Measurements from ENCODE around the gene DYSF.

The DYSF gene

DNA sequence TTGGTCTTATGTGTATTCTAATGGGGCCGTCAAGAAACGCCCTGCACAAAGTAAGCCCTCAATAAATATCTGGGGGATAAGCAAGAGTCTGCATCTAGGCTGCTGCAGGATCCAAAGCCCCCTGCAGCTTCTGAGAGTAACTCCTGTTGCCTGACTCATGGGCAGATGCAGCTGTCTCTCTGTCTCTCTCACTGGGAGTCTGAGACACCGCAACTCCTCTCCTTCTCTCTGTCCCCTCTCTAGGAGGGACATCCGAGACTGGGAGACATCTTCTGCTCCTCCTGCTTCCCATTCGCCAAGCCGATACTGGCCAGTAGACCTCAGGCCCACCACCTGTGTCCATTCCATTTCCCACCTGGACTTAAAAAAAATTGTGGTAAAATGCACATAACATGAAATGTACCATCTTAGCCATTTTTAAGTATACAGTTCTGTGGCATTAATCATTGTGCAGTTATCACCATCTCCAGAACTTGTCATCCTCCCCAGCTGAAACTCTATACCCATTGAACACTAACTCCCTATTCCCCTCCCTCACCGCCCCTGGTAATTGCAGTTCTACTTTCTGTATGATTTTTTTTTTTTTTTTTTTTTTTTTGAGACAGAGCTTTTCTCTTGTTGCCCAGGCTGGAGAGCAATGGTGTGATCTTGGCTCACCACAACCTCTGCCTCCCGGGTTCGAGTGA lies 20.1 kb downstream of the DYSF start:
- H3K4me1 ChIP-seq (ENCODE audit: control insufficient read depth, insufficient read depth, low read length), result peaks cover 10% of the 10 kb centered on the region
- H3K27ac ChIP-seq (ENCODE audit: low read length), result no peak overlapping the region
- no peak overlapping the region for H3K4me3 ChIP-seq (ENCODE audit: low read length in 2 of 2)
- H3K36me3 ChIP-seq (ENCODE audit: control insufficient read depth in 2 of 2, insufficient read depth in 2 of 2, low read length in 2 of 2), result no peaks in the 10 kb centered on the region
- H3K9ac ChIP-seq (ENCODE audit: low read length in 2 of 2), result no peak overlapping the region
- no peaks in the 10 kb centered on the region for H3K9me3 ChIP-seq (ENCODE audit: control insufficient read depth in 2 of 2, low read length in 2 of 2)
- no peaks in the 10 kb centered on the region for H3K27me3 ChIP-seq (ENCODE audit: control insufficient read depth in 1 of 2, insufficient read depth in 2 of 2, low read length in 2 of 2)

DNA sequence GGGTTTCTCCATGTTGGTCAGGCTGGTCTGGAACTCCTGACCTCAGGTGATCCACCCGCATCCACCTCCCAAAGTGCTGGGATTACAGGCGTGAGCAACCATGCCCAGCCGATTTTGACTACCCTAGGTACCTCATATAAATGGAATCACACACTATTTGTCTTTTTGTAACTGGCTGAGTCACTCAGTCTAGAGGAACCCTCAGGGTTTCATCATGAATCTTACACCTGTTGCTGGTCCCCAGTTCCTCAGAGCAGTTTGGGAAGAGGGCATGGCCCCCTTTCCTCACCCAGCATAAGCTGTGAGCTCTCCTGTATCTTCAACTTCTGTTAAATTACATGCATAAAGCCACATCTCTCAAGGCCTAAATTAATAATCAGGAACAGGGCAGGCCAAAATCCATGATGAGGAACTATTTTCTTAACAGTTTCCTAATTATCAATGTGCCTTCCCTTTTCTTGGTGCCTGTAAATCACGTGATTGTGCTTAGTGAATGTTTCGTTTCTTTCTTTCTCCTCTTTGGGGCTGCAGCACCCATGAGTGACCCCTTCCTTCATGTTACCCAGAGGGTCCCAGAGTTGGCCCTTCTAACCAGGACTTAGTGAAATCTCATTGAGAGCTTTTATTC lies 20.9 kb downstream of the DYSF start:
- H3K4me3 ChIP-seq (ENCODE audit: low read length in 2 of 2), result no peak overlapping the region
- H3K36me3 ChIP-seq (ENCODE audit: control insufficient read depth in 2 of 2, insufficient read depth in 2 of 2, low read length in 2 of 2), result no peaks in the 10 kb centered on the region
- H3K4me1 ChIP-seq (ENCODE audit: control insufficient read depth, insufficient read depth, low read length), result peaks cover 4% of the 10 kb centered on the region
- H3K9ac ChIP-seq (ENCODE audit: low read length in 2 of 2), result no peak overlapping the region
- no peak overlapping the region for H3K27ac ChIP-seq (ENCODE audit: low read length)
- no peaks in the 10 kb centered on the region for H3K27me3 ChIP-seq (ENCODE audit: control insufficient read depth in 1 of 2, insufficient read depth in 2 of 2, low read length in 2 of 2)
- H3K9me3 ChIP-seq (ENCODE audit: control insufficient read depth in 2 of 2, low read length in 2 of 2), result no peaks in the 10 kb centered on the region

DNA sequence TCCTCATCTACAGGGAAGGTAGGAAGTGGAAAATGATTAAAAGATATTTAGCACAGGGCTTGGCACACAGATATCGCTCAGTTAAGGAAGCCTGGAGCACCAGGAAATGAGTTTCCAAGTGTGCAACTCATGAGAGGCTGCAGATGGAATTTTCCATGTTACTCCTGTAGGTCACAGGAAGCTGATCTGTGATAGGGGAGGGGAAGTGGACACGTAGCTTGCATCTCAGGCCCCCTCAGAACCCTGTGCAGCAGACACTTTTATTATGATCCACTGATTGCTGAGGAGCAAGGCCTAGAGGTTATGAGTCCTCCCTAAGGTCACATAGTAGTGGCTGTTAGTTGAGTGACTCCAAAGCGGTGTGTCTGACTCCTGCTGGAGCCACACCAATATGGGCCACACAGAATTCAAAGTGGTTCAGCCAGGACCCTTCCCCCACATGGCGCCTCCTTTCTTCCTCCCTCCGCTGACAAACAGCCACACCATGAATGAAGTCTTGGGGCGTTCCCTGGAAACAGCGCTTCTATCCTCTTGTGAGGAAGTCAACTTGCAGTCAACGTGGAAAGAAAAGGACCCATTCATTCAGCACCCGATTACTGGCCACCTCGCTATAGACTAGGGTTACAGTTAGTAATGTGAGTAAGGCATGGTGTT lies 21.5 kb downstream of the DYSF start:
- no peaks in the 10 kb centered on the region for H3K27me3 ChIP-seq (ENCODE audit: control insufficient read depth in 1 of 2, insufficient read depth in 2 of 2, low read length in 2 of 2)
- no peak overlapping the region for H3K4me3 ChIP-seq (ENCODE audit: low read length in 2 of 2)
- H3K9me3 ChIP-seq (ENCODE audit: control insufficient read depth in 2 of 2, low read length in 2 of 2), result no peaks in the 10 kb centered on the region
- no peaks in the 10 kb centered on the region for H3K4me1 ChIP-seq (ENCODE audit: control insufficient read depth, insufficient read depth, low read length)
- no peak overlapping the region for H3K9ac ChIP-seq (ENCODE audit: low read length in 2 of 2)
- H3K27ac ChIP-seq (ENCODE audit: low read length), result no peak overlapping the region
- H3K36me3 ChIP-seq (ENCODE audit: control insufficient read depth in 2 of 2, insufficient read depth in 2 of 2, low read length in 2 of 2), result no peaks in the 10 kb centered on the region

DNA sequence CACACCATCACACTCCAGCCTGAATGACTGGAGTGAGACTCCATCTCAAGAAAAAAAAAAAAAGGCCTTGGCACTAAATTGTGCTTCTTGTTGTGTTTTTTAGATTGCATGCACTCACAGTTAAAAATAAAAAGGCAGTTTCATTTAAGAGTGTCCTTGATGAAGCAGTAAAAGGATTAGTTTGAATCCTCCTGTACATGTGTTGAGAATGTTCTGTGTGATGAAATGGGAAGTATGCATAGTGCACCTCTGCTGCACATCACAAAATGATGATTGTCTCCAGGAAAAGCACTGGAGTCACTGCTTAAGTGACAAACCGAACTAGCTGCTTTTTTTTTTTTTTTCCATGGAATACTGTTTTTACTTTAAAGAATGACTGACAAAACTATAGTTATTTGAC lies 23.1 kb downstream of the DYSF start:
- no peak overlapping the region for H3K9ac ChIP-seq (ENCODE audit: low read length in 2 of 2)
- H3K4me3 ChIP-seq (ENCODE audit: low read length in 2 of 2), result no peak overlapping the region
- H3K9me3 ChIP-seq (ENCODE audit: control insufficient read depth in 2 of 2, low read length in 2 of 2), result no peaks in the 10 kb centered on the region
- no peak overlapping the region for H3K27ac ChIP-seq (ENCODE audit: low read length)
- H3K27me3 ChIP-seq (ENCODE audit: control insufficient read depth in 1 of 2, insufficient read depth in 2 of 2, low read length in 2 of 2), result no peaks in the 10 kb centered on the region
- H3K36me3 ChIP-seq (ENCODE audit: control insufficient read depth in 2 of 2, insufficient read depth in 2 of 2, low read length in 2 of 2), result no peaks in the 10 kb centered on the region
- H3K4me1 ChIP-seq (ENCODE audit: control insufficient read depth, insufficient read depth, low read length), result no peaks in the 10 kb centered on the region

DNA sequence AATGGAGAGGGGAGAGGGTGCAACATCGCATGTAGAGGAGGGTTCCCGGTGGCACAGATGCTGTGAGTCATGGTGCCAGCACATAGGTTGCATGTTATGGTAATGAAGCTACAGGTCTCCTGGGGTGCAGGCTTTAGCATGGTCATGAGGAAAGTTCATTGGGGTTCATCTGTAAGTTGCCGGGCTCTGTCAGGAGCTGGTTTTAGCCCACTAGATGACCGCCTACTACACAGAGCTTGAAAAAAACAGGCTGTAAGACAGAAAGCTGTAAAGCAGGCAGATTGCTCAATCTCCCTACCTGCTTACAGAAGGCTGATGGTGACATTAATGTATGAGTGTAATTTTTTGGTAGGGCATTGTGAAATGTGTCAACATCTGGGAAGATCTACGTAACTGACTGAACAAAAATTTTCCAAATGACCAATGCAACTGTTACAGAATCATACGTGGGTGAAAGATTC lies 23.9 kb downstream of the DYSF start:
- Histone ChIP-seq H3K4me3 (ENCODE audit: low read length in 2 of 2) (no peak overlapping the region), H3K4me1 (ENCODE audit: control insufficient read depth, insufficient read depth, low read length) (no peaks in the 10 kb centered on the region), H3K27ac (ENCODE audit: low read length) (no peak overlapping the region), H3K9me3 (ENCODE audit: control insufficient read depth in 2 of 2, low read length in 2 of 2) (no peaks in the 10 kb centered on the region), H3K9ac (ENCODE audit: low read length in 2 of 2) (no peak overlapping the region), H3K27me3 (ENCODE audit: control insufficient read depth in 1 of 2, insufficient read depth in 2 of 2, low read length in 2 of 2) (no peaks in the 10 kb centered on the region), H3K36me3 (ENCODE audit: control insufficient read depth in 2 of 2, insufficient read depth in 2 of 2, low read length in 2 of 2) (peaks cover 0 to 2% of the 10 kb centered on the region in 2 donors)

DNA sequence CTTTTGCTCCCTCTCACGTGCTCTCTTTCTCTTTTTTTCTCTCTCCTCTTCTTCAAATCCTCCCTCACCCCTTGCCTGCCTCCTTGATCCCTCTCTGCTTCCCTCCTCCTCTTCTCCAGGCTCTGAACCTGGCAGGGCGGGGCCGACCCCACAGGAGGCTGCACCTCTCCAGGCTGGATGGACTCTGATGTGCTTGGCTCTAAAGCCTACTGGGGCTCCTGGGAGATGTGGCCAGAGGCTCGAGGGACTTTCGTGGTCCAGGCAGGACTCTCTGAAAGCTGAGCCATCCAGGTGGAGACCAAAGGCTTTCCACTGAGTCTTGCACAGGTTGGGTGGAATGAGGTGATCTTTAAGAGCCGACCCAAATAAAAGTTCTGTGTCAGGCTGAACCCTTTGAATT lies 25.4 kb downstream of the DYSF start:
- Histone ChIP-seq H3K4me3 (ENCODE audit: low read length in 2 of 2) (no peak overlapping the region), H3K4me1 (ENCODE audit: control insufficient read depth, insufficient read depth, low read length) (no peaks in the 10 kb centered on the region), H3K9me3 (ENCODE audit: control insufficient read depth in 2 of 2, low read length in 2 of 2) (no peaks in the 10 kb centered on the region), H3K36me3 (ENCODE audit: control insufficient read depth in 2 of 2, insufficient read depth in 2 of 2, low read length in 2 of 2) (peaks cover 5% of the 10 kb centered on the region in 2 donors), H3K9ac (ENCODE audit: low read length in 2 of 2) (no peak overlapping the region), H3K27ac (ENCODE audit: low read length) (no peak overlapping the region), H3K27me3 (ENCODE audit: control insufficient read depth in 1 of 2, insufficient read depth in 2 of 2, low read length in 2 of 2) (no peaks in the 10 kb centered on the region)

DNA sequence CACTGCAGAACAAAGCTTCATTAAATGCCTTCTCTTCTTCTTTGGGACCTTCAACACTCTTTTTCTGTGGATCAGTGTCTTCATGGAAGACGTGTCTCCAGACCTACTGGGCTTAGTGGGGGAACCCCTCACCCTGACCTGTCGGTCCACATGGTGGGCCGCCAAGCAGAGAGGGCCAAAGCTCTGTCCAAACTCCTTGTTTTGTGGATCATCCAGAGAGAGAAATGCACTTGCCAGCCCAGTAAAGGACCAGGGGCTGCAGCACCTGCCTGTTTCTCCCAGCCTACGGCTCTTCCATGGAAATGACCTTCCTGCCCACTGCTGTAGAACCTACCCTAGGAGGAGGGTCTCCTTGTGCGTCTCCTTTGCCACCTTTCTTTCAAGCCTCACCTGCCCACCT lies 25.9 kb downstream of the DYSF start:
- Histone ChIP-seq H3K36me3 (ENCODE audit: control insufficient read depth in 2 of 2, insufficient read depth in 2 of 2, low read length in 2 of 2) (peaks cover 5% of the 10 kb centered on the region in 2 donors), H3K4me1 (ENCODE audit: control insufficient read depth, insufficient read depth, low read length) (no peaks in the 10 kb centered on the region), H3K9me3 (ENCODE audit: control insufficient read depth in 2 of 2, low read length in 2 of 2) (no peaks in the 10 kb centered on the region), H3K4me3 (ENCODE audit: low read length in 2 of 2) (no peak overlapping the region), H3K9ac (ENCODE audit: low read length in 2 of 2) (no peak overlapping the region), H3K27me3 (ENCODE audit: control insufficient read depth in 1 of 2, insufficient read depth in 2 of 2, low read length in 2 of 2) (no peaks in the 10 kb centered on the region), H3K27ac (ENCODE audit: low read length) (no peak overlapping the region)

DNA sequence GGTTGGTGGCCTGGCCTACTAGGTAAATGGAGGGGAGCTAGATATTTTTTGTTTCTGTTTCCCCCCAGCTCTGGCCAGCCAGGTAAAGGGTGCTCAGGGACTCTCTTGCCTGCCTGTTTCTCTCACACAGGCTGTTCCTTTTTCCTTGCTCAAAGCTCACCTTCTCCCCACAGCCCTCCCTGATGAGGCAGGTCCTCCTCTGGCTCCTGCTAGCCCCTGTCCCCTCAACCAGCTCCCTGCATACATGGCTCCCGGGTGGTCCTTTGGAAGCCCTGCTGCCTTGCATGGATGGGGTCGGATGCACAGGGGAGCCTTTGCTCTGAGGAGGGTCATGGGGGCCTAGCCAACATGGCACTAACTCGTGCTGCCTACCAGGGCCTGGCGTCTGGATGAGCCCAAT lies 27.8 kb downstream of the DYSF start:
- H3K9me3 ChIP-seq (ENCODE audit: control insufficient read depth in 2 of 2, low read length in 2 of 2), result no peaks in the 10 kb centered on the region
- H3K27ac ChIP-seq (ENCODE audit: low read length), result no peak overlapping the region
- H3K4me1 ChIP-seq (ENCODE audit: control insufficient read depth, insufficient read depth, low read length), result no peaks in the 10 kb centered on the region
- H3K36me3 ChIP-seq (ENCODE audit: control insufficient read depth in 2 of 2, insufficient read depth in 2 of 2, low read length in 2 of 2), result peaks cover 5% of the 10 kb centered on the region in 2 donors
- H3K9ac ChIP-seq (ENCODE audit: low read length in 2 of 2), result no peak overlapping the region
- no peaks in the 10 kb centered on the region for H3K27me3 ChIP-seq (ENCODE audit: control insufficient read depth in 1 of 2, insufficient read depth in 2 of 2, low read length in 2 of 2)
- H3K4me3 ChIP-seq (ENCODE audit: low read length in 2 of 2), result no peak overlapping the region

DNA sequence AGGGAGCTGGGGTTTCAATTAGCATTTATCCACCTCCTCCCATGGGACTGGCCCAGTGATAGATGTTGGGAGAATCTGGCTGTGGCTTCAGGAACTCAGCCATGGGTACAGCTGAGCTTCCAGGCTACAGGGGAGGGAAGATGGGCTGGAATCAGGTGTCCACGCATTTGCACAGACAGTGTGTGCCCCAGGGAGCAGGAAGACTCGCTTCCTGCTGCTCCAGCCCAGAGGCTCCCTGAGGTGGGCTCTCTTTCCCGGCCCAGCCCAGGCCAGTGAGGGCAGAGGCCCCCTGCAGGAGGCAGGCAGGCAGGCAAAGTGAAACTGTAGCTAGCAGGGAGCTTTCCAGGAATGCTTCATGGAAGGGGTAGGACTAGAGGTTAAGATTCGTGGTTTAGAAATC lies 28.7 kb downstream of the DYSF start:
- H3K4me1 ChIP-seq (ENCODE audit: control insufficient read depth, insufficient read depth, low read length), result no peaks in the 10 kb centered on the region
- no peak overlapping the region for H3K4me3 ChIP-seq (ENCODE audit: low read length in 2 of 2)
- H3K9me3 ChIP-seq (ENCODE audit: control insufficient read depth in 2 of 2, low read length in 2 of 2), result no peaks in the 10 kb centered on the region
- H3K27ac ChIP-seq (ENCODE audit: low read length), result no peak overlapping the region
- H3K9ac ChIP-seq (ENCODE audit: low read length in 2 of 2), result no peak overlapping the region
- H3K27me3 ChIP-seq (ENCODE audit: control insufficient read depth in 1 of 2, insufficient read depth in 2 of 2, low read length in 2 of 2), result no peaks in the 10 kb centered on the region
- peaks cover 5% of the 10 kb centered on the region in 2 donors for H3K36me3 ChIP-seq (ENCODE audit: control insufficient read depth in 2 of 2, insufficient read depth in 2 of 2, low read length in 2 of 2)

DNA sequence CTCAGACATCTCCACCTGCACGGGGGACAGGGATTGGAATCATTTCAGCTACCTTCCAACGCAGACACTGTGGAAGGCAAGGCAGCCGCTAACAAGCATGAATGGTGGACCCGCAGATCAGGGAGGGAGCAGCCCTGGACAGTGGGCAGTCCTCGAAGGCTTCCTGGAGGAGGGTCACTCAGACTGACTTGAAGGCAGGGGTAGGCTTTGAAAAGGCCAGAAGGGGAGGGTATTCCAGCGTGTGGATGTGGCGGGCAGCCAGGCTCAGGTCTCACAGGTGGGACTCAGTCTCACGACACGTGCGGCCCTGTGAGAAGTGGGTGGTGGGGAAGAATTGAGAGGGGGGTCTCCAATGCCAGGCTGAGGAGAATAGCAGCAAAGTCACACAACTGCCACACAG lies 29.9 kb downstream of the DYSF start:
- Histone ChIP-seq H3K27ac (ENCODE audit: low read length) (no peak overlapping the region), H3K4me3 (ENCODE audit: low read length in 2 of 2) (no peak overlapping the region), H3K4me1 (ENCODE audit: control insufficient read depth, insufficient read depth, low read length) (no peaks in the 10 kb centered on the region)

DNA sequence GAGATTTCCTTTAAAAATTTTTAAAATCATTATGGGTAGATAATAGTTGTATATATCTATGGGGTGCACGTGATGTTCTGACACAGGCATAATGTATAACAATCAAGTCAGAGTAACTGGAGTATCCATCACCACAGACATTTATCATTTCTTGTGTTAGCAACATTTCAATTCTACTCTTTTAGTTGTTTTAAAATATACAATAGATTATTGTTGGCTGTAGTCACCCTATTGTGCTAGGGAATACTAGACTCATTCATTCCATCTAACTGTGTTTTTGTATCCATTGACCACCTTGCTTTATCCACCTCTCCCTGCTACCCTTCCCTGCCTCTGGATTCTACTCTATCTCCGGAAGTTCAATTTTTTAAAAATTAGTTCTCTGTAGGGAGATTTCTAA lies 31.0 kb downstream of the DYSF start:
- H3K27ac ChIP-seq (ENCODE audit: low read length), result no peak overlapping the region
- H3K27me3 ChIP-seq (ENCODE audit: control insufficient read depth in 1 of 2, insufficient read depth in 2 of 2, low read length in 2 of 2), result no peaks in the 10 kb centered on the region
- H3K4me3 ChIP-seq (ENCODE audit: low read length in 2 of 2), result no peak overlapping the region
- peaks cover 5% of the 10 kb centered on the region in 2 donors for H3K36me3 ChIP-seq (ENCODE audit: control insufficient read depth in 2 of 2, insufficient read depth in 2 of 2, low read length in 2 of 2)
- no peak overlapping the region for H3K9ac ChIP-seq (ENCODE audit: low read length in 2 of 2)
- no peaks in the 10 kb centered on the region for H3K9me3 ChIP-seq (ENCODE audit: control insufficient read depth in 2 of 2, low read length in 2 of 2)
- no peaks in the 10 kb centered on the region for H3K4me1 ChIP-seq (ENCODE audit: control insufficient read depth, insufficient read depth, low read length)

More for the DNA sequence above, 29.9 kb downstream of the DYSF start:
- H3K9ac ChIP-seq (ENCODE audit: low read length in 2 of 2), result no peak overlapping the region
- H3K36me3 ChIP-seq (ENCODE audit: control insufficient read depth in 2 of 2, insufficient read depth in 2 of 2, low read length in 2 of 2), result peaks cover 5% of the 10 kb centered on the region in 2 donors
- H3K9me3 ChIP-seq (ENCODE audit: control insufficient read depth in 2 of 2, low read length in 2 of 2), result no peaks in the 10 kb centered on the region
- no peaks in the 10 kb centered on the region for H3K27me3 ChIP-seq (ENCODE audit: control insufficient read depth in 1 of 2, insufficient read depth in 2 of 2, low read length in 2 of 2)
